Measurements from ENCODE around the gene TBC1D5.
"Not testable (repeated sequence)": the region's sequence is repeated elsewhere in the genome, so short reads cannot be mapped to it uniquely, and the experiment has no call there.

Gene TBC1D5

DNA sequence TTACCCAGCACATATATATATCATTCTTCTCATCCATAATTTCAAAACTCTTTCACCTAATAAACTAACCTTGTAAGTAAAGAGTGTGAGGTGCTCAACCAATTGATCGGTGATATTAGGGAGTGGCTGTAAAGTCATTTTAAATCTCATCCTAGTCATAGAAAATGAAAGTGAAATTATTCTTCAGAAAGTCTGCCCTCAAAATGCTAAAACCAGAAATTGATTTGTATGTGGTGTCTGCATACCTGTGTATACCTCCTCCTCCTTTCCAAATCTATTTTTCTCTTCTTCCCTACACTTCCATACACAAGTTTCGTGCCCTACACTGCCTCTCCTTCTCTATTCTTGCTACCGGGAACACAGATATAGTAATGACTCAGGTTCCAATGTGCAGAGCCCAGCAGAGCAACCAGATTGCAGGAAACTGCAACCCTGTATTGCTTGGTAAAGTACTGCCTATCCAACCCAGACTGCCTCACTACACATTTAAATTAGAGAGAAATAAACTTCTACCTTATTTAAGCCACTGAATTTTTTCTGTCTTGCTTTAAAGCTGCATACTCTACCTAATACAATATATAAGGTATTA is 7.4 kb upstream of the TBC1D5 start:
- DNase-seq (ENCODE audit: low read depth in 2 of 2), result no peak

DNA sequence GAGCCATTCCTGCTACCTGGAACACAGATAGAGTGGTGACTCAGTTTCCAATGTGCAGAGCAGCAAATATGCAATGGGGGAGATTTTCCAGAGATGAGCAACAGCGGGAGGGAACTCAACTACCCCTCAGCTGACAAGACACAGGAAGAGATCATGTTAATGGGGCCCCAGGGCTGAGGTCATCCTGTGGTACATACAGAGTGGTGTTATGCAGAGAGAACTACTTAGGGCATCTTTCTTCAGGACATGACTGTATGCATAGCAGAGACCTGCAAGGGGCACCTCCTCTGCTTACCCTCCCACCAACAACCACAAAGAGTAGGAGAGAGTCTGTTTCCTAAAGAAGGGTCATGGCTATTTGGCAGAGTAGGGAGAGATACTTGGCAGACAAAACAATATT is 6.8 kb upstream of the TBC1D5 start:
- DNase-seq (ENCODE audit: low read depth in 2 of 2), result no peak

DNA sequence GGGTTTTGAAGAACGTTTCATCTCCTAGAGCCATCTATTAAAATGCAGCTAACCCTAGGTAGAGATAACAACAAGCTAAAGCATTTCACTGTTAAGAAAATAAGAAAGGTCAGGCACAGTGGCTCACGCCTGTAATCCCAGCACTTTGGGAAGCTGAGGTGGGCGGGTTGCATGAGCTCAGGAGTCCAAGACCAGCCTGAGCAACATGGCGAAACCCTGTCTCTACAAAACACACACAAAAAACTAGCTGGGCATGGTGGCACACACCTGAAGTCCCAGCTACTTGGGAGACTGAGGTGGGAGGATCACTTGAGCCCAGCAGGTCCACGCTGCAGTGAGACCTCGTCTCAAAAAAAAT is 5.4 kb upstream of the TBC1D5 start:
- DNase-seq (ENCODE audit: low read depth in 2 of 2), result no peak

DNA sequence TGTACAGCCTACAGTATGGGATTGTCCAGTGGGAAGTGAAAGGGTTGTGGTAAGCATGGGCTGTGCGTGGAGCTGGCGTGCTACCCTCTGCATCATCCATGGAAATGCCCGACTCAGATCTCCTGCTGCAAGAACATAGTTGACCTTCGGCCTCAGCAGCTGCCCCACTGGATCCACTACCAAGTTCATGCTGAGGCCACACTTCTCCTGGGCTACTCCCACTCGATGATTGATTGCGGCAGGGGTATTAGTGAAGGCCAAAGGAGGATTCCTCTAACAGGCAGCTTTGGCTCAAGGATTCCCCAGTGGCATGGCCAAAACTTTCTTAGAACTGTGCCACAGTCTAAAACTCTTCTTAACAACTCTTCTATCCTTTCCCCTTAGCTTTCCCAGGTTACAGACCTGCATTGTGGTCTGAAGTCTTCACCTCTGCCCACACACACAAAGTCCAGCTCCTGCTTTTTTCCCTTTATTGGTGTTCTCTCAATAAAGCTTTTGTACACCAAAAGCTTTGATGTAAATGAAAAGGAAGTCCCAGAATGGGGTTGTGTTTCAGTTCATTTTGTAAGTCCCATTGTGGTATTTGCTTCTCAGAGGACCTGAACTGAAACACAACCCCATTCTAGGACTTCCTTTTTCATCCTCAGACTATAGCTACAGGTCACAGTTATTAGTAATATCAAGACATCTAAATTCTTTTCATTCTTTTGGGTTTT is 4.9 kb upstream of the TBC1D5 start:
- no peak for DNase-seq (ENCODE audit: low read depth in 2 of 2)

DNA sequence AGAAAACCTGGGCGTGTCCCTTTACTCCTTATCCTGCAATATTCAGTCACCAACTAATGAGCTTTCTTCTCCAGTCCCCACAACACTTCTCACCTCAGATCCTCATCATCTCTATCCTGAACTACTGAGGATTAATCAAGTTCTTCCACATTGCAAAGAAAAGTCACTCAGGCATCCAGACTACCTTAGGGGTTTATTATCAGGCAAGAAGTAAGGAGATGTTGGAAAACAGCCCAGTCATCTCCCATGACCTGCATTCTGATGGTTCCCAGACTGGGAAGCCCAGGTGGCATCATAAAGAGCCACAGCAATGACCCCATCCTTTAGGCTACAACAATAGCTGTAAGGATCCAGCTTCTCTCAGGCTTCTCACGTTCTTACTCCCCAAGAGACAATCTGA is 3.5 kb upstream of the TBC1D5 start:
- no peak for DNase-seq (ENCODE audit: low read depth in 2 of 2)

DNA sequence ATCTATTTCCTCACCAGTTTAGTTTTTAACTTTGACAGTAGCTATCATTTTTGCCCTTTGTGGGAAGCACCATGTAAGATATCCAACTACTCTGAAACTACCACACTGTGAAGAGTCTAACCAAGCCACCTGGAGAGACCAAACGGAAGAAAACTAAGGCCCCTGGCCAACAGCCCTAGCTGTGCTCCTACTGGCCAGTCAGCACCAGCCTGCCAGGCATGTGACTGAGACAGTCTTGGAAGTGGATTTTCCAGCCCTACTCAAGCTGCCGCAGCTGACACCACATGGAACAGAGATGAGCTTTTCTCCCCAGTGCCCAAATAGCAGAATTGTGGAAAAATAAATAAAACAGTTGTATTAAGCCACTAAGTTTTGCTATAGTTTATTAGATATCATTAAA is 2.9 kb upstream of the TBC1D5 start:
- no peak for DNase-seq (ENCODE audit: low read depth in 2 of 2)

DNA sequence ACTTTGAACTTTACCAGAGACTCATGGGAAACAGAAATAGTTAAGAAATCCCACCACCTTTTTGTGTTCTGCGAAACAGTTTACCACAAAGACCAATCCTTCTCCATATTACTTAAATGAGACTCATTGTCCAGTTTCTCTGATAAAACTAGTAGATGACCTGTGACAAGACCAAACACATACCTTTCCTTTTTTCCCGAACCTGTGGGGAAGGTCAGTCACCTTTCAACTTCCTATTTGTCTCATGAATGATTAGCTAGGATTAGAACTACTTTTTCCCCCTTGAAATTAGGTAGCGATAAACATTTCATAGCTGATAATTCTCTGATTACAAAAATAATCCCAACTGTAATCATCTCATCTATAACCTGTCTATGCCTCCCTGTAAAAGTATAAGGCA is 2.3 kb upstream of the TBC1D5 start:
- DNase-seq (ENCODE audit: low read depth in 2 of 2), result no peak

DNA sequence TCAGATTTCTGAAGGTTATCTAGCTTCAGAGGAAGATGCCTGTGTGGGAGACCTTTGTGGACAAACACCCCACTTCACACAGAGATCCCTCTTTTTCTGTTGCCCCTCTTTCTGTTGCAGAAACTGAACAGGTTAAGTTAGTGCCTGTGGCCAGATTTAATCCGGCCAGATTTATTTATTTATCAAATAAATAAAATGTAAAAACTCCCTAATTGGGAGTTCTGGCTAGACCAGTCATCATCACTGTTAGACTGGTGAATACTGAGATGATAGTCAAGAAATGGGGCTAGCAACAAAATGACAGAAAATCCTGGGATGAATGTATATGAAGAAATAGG is 1.2 kb upstream of the TBC1D5 start:
- DNase-seq (ENCODE audit: low read depth in 2 of 2), result no peak

DNA sequence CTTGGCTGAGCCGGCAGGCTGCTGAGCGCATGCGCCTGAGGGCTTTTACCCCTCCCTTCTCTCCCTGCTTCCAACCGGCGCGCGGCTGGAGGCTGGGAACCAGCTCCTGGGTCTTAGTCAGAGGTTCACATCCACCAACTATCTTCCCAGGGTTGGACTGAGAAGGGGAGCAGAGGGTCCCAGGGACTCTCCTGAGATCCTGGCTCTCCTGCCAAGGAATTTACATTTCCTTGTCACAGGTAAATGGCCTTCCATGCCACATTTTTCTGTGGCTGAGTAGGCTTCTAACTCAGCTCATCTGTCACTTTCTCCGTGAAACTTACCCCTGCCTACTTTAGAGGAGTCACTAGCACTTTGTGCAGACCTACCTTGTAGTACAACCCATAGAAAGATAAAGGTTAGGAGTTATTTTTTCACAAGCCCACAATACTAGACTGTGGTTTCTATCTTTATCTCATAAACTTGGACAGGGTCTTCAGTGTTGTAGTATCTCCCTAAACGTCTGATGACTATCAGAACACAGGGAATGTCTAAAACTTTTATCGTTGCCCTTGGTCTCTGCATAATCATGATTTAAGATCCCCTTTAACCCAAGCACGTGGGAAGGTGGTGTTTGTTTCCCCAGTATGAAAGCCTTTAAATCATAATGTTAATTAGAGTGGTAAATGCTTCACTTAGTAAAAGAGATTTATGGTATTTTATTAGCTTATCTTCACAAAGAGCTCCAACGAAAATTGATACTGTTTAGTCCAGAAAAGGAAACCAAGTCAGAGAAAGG is 638 bp upstream of the TBC1D5 start:
- DNase-seq (ENCODE audit: low read depth in 2 of 2), result no peak

DNA sequence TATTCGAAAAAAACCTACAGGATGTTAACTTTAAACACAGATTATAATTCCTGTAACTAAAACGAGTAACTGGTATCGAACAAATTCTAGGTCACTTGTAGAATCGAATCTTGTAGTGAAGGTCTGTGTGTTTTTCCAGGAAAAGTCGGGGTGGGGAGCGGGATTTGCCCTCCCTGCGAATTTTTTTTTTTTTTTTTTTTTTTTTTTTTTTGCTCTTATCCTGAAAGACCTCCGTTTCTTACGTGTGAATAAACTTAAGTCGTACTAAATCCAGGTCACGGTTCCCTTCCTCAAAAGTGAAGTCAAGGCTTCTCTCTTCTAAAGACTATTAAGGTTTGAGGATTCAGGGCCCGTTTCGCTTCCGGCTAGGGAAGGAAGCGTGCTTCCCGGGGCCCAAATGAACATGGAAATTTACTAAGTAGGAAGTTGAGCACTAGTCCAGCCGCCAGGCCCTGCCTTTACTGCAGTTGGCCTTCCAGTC is 770 bp downstream of the TBC1D5 start:
- DNase-seq (ENCODE audit: low read depth in 2 of 2), result no peak

DNA sequence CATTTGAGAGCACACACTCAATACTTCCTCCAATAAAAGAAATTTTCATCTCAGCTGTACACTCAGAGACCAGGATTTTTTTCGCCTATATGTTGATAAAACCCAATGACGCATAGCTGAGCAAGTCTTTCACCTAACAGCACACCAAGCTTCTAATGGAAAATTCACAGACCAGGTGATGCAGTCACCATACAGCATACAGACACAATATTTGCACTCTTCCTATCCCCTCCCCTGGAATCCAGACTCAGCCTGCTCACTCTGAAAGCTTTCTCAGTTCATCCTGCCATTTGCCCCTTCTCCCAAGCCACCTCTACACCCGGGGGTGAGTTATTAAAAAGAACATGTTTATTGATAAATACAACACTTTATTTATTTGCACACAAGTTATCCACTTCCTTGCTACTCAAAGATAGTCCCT is 1.7 kb downstream of the TBC1D5 start:
- DNase-seq (ENCODE audit: low read depth in 2 of 2), result no peak

DNA sequence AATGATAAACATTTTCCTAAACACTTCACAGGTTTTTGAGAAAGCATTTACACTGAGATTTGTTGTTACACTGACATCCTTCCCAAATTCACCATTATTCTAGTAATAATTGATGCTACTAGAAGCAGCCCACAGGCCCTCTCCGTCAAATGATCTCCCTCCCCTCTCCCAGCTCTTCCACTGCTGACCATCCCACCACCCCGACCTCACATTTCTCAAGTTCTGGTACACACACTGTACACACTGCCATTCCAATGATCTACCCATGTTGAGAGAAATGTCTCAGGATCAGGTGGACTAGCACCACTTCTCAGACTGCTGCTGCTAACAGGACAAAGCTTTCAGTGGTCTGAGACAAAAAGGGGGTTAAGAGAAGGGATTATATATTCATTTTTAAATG is 3.5 kb downstream of the TBC1D5 start:
- no peak for DNase-seq (ENCODE audit: low read depth in 2 of 2)

DNA sequence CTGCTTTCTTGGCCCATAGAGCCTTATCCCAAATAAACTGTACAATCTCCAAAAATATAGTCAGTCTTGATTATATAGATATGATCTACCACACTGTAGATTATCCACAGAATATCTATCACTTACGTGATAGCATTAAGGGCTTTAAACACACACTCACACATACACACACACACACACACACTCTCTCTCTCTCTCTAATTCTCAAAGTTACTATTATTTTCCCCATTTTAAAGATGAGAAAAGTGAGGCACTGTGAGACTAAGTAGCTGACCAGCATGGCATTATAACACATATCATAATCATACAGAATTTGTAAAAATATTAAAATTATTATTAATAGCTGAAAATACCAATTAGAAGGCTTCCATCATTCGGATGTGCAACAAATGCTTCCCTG is 4.2 kb downstream of the TBC1D5 start:
- DNase-seq (ENCODE audit: low read depth in 2 of 2), result no peak

DNA sequence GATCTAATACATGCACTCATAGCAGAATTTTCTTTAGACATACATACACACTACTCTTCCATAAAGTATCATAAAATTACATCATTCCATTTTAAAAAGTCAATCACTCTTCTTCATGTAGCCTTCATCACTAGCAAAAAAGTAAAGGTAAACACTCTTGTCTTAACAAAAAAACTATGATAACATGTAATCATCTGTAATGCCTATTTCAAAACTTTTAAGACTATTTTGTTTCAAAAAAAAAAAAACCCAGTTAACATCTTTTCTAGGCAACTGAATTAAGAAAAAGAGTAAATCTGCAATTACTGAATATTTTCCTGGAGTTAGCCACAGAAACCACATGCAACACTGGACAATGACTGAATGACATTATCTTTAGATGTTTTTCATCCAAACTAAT is 4.8 kb downstream of the TBC1D5 start:
- DNase-seq (ENCODE audit: low read depth in 2 of 2), result no peak

DNA sequence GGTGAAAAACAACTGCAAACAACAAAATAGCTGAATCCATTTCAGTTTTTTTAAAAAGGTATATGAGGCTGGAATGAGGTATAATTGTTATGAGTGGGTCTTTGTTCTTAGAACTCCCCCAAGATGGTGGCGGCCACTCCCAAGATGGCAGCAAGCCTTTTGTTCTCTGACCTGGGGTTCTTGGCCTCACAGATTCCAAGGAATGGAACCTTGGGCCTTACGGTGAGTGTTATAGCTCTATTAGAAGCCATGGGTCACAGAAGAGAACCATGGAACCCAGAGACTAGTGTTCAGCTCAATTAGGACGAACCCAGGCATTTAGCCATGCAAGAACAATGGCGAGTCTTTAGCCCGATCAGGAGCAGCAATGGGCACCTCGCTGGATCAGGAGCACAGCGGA is 7.1 kb downstream of the TBC1D5 start:
- DNase-seq (ENCODE audit: low read depth in 2 of 2), result not testable (repeated sequence)

DNA sequence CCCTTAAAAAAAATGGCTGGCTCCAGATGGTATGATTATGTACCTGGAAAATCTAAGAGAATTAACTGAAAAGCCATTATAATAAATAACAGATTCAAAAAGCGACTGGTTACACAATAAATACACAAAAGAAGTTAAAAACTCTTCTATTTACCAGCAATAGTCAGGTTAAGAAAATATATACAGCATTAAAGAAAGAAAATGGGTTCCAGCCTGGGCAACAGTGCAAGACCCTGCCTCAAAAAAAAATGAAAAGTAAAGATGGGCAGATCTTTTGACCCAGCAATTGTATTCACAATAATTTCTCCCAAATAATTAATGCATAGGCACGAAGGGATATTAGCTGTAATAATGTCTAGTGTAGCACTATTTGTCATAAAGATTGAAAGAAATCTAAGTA is 8.7 kb downstream of the TBC1D5 start:
- no peak for DNase-seq (ENCODE audit: low read depth in 2 of 2)

DNA sequence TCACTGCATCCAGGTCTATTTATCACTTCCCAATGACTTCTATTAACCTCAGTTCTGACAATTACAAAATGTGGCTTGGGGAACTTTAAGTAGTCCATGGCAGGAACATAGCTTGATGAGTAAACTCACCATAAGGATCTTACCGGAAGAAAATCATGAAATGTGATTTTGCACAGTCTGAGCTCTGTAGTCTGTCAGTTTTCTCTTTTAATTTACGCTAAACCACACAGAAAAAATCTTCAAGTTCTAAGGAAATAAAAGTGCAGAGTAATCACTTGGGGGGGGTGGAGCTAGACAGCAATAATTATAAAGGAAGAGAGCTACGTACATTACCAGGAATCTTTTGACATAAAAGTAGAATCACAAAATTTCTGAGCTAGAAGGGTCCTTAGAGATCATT is 9.2 kb downstream of the TBC1D5 start:
- DNase-seq (ENCODE audit: low read depth in 2 of 2), result no peak

DNA sequence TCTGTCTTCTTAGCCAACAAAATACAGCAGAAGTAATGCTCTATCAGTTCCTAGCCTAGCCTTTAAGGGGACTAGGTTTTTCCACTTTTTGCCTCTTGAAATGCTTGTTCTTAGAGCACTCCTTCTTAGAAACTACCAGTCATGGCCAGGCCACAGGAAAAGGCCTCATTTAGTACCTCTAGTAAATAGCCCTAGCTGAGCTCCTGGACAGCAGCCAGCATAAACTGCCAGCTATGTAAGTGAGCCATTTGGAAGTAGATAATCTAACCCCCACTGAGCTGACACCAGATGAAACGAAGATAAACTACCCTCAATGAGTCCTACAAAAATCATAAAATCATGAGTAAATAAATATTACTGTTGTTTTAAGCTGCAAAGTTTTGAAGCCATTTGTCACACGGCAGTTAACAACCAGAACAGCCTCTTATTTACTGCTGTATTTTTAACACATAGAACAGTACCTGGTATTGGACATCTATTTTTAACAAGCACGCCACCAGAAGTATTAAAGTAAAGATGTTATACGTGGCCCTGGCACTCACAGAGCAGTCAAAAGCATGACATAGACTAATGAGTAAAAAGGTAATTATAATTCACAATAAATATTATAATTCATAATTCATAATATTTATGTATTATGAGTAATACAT is 12.0 kb downstream of the TBC1D5 start:
- no peak for DNase-seq (ENCODE audit: low read depth in 2 of 2)

DNA sequence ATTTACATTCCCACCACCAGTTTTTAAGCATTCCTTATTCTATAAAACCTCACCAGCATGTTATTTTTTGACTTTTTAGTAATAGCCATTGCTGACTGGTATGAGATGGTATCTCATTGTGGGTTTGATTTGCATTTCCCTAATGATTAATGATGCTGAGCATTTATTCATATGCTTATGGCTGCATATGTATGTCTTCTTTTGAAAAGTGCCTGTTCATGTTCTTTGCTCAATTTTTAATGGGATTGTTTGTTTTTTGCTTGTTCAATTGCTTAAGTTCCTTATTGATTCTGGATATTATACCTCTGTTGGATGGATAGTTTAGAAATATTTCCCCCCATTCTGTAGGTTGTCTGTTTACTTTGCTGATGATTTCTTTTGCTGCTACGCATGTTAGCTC is 16.1 kb downstream of the TBC1D5 start:
- DNase-seq (ENCODE audit: low read depth in 2 of 2), result no peak

DNA sequence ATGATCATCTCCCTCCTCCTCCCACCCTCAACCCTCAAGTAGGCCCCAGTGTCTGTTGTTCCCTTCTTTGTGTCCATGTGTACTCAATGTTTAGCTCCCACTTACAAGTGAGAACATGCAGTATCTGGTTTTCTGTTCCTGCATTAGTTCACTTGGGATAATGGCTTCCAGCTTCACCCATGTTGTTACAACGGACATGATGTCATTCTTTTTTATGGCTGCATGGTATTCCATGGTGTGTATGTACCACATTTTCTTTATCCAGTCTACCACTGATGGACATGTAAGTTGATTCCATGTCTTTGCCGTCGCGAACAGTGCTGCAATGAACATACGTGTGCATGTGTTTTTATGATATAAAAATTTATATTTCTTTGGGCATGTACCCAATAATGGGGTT is 16.6 kb downstream of the TBC1D5 start:
- not testable (repeated sequence) for DNase-seq (ENCODE audit: low read depth in 2 of 2)

DNA sequence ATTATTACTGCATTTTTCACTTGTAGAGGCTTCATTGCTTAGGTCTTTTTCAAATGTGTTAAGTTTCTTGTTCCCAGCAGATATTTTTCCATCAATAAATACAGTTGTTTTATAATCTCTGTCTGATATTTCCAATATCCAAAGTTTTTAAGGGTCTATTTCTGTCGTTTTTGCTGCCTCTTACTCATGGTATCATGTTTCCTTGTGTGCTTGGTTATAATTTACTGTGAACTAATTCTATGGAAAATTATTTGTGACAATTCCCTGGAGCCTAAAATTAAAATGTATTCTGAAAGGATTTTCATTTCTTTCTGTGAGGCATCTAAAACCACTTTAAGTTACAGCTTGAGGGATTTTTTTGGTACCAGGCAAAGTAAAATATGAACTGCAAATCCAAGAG is 17.5 kb downstream of the TBC1D5 start:
- no peak for DNase-seq (ENCODE audit: low read depth in 2 of 2)

DNA sequence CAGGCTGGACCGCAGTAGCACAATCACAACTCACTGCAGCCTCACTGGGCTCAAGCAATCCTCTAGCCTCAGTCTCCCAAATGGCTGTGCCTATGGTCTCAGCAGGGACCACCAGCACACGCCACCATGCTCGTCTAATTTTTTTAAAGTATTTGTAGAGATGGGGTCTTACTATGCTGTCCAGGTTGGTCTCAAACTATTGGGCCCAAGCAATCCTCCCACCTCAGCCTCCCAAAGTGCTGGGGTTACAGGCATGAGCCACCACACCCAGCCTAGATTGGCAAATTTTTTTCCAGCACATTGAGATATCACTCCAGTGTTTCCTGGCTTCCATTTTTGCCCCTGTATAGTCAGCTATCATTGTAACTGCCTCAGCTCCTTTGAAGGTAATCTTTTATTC is 18.3 kb downstream of the TBC1D5 start:
- no peak for DNase-seq (ENCODE audit: low read depth in 2 of 2)

DNA sequence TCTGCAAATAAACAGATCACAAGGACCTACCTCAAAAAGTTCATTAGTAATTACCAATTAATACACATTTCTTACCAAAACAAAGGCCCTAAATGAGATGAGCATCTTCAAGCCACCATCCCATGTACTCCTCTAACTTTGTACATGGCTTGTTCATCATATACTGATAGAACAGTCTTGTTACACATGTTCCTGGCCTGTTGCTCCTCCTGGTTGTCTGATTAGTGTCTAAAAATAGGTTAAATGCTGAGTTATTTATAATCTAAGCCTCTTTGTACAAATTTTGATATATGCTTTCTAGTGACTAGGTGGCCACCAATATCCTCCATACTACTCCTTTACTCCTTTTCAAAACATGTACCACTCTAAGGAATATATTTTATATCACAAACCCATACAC is 25.0 kb downstream of the TBC1D5 start:
- no peak for DNase-seq (ENCODE audit: low read depth in 2 of 2)

All from stimulated activated CD8-positive, alpha-beta memory T cell treated with anti-CD3 and anti-CD28 coated beads, Interleukin-15, amount 100 ng/mL, for 4 hours (primary cell).